ENCODE measurements around the gene METTL14.

GRCh38 chr4:118739022-118739713 is 54.0 kb downstream of the METTL14 start:
- TF ChIP-seq CTCF (conservative IDR thresholded peaks at IDR 0.05) (no peak), EZH2 (IDR thresholded peaks at IDR 0.05; ENCODE audit: low read depth) (no peak)
